Duodenal mucosa (tissue), 2 donors: ENCODE measurements around the gene HGD.
A peak's percentile ranks its signal among the peaks of the same experiment; 100 is the strongest.
"Not testable (repeated sequence)": the region's sequence is repeated elsewhere in the genome, so short reads cannot be mapped to it uniquely, and the experiment has no call there.

Source experiments
- H3K27ac ChIP-seq: one replicate; pipeline ENCODE4 v1.7.0; 2013; ENCODE audit warnings: low read depth, low read length
- H3K27me3 ChIP-seq, 2 donors: one replicate each; pipeline ENCODE4 v1.7.0; 2013; ENCODE audit warnings: low read length in 2 of 2, control low read depth in 1 of 2; ENCODE audit not compliant: insufficient read depth in 2 of 2, control insufficient read depth in 1 of 2
- H3K36me3 ChIP-seq, 2 donors: one replicate each; pipeline ENCODE4 v1.7.0; 2013; ENCODE audit warnings: low read length in 2 of 2, control low read depth in 1 of 2; ENCODE audit not compliant: insufficient read depth in 2 of 2, control insufficient read depth in 1 of 2
- H3K4me1 ChIP-seq, 2 donors: one replicate each; pipeline ENCODE4 v1.7.0; 2013; ENCODE audit warnings: low read length in 2 of 2, control low read depth in 1 of 2; ENCODE audit not compliant: insufficient read depth in 2 of 2, control insufficient read depth in 1 of 2
- H3K4me3 ChIP-seq, 2 donors: one replicate each; pipeline ENCODE4 v1.7.0; 2013; ENCODE audit warnings: low read length in 2 of 2, low read depth in 1 of 2
- H3K9ac ChIP-seq, 2 donors: one replicate each; pipeline ENCODE4 v1.7.0; 2013; ENCODE audit warnings: low read length in 2 of 2, low read depth in 1 of 2
- H3K9me3 ChIP-seq, 2 donors: one replicate each; pipeline ENCODE4 v1.7.0; 2013; ENCODE audit warnings: low read length in 2 of 2, control low read depth in 1 of 2; ENCODE audit not compliant: control insufficient read depth in 1 of 2

Gene HGD, protein sequence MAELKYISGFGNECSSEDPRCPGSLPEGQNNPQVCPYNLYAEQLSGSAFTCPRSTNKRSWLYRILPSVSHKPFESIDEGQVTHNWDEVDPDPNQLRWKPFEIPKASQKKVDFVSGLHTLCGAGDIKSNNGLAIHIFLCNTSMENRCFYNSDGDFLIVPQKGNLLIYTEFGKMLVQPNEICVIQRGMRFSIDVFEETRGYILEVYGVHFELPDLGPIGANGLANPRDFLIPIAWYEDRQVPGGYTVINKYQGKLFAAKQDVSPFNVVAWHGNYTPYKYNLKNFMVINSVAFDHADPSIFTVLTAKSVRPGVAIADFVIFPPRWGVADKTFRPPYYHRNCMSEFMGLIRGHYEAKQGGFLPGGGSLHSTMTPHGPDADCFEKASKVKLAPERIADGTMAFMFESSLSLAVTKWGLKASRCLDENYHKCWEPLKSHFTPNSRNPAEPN

DNA sequence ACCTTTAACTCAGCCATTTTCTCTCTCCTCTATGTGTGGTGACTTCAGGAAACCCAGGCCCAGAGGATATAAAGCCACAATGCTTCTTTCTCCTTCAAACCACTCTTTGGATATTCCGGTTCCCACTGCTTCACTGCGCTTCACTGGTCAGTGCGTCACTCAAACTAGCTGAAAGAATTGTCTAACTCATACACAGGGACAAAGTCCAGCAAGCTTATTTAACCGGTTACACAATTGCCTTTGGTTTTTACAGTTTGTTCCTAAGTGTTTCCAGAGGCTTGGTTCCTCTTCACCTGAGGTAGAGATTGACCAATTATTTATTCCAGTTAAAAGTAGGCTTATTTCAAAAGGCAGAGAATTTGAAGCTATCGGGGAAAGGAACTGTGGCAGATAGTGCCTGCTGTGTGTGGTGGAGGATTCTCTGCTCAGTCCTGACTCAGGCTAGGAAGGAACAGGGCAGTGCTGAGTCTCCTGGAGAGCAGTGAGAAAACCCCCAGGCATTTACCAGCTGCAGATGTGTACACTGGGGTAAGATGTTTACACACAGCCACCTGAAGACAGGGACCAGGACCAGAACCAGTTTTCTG, at the start of gene HGD:
Gene HGD (minus strand): TSS at position 145 of the 587 bp plus-strand sequence. CDS start 128 bp downstream, at position 17.
- no peaks in the 10 kb centered on the region for H3K36me3 ChIP-seq
- peaks cover 20 to 54% of the 10 kb centered on the region in 2 donors for H3K4me1 ChIP-seq
- H3K4me3 ChIP-seq, result peak within 1 kb of the TSS; percentile 57 to 69
- H3K27ac ChIP-seq, result peak within 1 kb of the TSS; percentile 69
- H3K9ac ChIP-seq, result peak within 1 kb of the TSS; percentile 58 to 69
- no peaks in the 10 kb centered on the region for H3K27me3 ChIP-seq
- no peaks in the 10 kb centered on the region for H3K9me3 ChIP-seq

DNA sequence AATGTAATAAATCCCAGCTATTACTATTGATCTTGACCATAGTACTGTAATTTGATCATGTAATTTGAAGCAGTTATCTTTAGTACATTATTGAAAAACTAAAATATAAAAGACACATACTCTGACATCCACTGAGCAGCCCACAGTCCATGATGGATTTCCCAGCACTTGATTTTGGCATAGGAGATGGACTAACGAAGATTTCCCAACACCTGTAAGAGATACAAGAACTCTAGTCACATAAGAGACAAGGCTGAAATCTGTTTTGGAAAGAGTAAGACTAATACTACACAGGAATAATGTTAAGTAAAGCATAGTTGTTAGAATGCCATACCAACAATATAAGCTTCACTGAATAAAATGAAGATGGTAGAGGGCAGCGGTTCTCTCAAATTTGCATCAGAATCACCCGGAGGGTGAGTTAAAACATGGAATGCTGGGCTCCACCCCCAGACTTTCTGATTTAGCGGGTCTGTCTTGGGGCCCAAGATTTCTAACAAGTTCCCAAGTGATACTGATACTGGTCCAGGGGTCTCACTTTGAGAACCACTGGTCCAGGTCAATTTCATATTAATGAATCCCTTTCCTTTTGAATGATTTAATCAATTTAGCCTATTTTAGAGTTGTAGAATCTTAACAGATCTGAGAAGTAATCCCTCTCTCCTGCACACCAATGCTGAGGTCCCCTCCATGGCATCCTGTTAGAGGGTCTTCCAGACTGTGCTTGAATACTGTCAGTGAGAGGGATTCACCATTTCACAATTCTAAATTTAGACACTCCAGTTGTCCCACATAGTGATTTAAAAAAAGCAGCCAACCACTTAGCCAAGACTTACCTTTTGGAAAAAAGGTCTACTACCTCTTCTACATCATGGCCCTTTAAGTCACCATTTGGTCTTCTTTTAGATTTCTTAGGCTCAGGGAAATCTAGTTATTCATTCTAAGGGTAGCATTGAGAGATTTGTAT, 48.8 kb upstream of the HGD start:
- Histone ChIP-seq H3K27me3 (no peaks in the 10 kb centered on the region), H3K9ac (no peak overlapping the region), H3K9me3 (no peaks in the 10 kb centered on the region), H3K4me3 (no peak overlapping the region), H3K4me1 (no peaks in the 10 kb centered on the region), H3K27ac (no peak overlapping the region), H3K36me3 (peaks cover 6 to 7% of the 10 kb centered on the region in 2 donors)

DNA sequence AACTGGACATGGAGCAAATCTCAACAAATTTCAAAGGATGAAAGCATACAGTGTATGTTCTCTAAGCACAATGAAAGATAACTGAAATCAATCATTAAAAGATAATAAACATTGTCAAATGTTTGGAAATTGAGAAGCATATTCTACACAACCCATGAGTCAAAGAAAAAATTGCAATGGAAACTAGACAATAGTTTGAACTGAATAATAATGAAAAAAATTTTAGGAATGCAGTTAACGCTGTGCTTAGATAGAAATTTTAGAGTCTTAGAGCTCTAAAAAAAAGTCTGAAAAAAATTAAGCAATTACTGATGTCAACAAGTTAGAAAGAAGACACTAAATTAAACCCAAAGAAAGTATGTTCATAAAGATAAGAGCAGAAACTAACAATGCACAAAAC, 44.8 kb upstream of the HGD start:
- no peaks in the 10 kb centered on the region for H3K27me3 ChIP-seq
- no peak overlapping the region for H3K9ac ChIP-seq
- no peaks in the 10 kb centered on the region for H3K4me1 ChIP-seq
- H3K4me3 ChIP-seq, result no peak overlapping the region
- no peak overlapping the region for H3K27ac ChIP-seq
- peaks cover 6 to 7% of the 10 kb centered on the region in 2 donors for H3K36me3 ChIP-seq
- no peaks in the 10 kb centered on the region for H3K9me3 ChIP-seq

DNA sequence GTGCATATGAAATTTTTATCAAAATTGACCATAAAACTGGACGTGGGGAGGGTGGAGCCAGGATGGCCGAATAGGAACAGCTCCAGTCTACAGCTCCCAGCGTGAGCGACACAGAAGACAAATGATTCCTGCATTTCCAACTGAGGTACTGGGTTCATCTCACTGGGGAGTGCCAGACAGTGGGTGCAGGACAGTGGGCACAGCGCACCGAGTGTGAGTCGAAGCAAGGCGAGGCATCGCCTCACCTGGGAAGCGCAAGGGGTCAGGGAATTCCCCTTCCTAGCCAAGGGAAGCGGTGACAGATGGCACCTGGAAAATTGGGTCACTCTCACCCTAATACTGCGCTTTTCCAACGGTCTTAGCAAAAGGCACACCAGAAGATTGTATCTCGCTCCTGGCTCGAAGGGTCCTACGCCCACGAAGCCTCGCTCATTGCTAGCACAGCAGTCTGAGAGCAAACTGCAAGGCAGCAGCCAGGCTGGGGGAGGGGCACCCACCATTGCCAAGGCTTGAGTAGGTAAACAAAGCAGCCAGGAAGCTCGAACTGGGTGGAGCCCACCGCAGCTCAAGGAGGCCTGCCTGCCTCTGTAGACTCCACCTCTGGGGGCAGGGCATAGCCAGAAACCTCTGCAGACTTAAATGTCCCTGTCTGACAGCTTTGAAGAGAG, 37.3 kb upstream of the HGD start:
- H3K27ac ChIP-seq, H3K9me3 ChIP-seq, H3K4me1 ChIP-seq, H3K27me3 ChIP-seq, H3K36me3 ChIP-seq: not testable (repeated sequence)
- H3K9ac ChIP-seq, result peak overlapping the region in 1 of 2 donors; percentile 12
- peak overlapping the region in 1 of 2 donors; percentile 61 for H3K4me3 ChIP-seq

DNA sequence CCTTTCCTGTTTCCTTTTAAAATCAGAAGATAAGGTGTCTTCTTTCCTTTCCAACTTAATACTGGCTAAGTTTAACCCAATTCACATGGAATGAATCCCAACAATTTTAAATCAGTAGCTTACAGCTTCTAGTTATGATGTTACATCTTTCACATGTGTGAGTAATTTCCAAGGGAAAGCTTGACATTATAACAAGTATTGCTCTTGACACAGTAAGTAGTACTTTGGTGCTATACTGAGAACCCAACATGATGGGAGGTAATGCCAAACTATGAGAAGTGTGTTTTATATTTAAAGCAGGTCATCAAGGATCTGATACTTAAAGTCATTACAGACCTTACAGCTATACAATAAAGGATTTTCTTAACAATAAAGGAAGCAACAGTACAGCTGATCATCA, 31.2 kb upstream of the HGD start:
- H3K27ac ChIP-seq, result no peak overlapping the region
- no peak overlapping the region for H3K9ac ChIP-seq
- no peaks in the 10 kb centered on the region for H3K4me1 ChIP-seq
- peaks cover 0 to 5% of the 10 kb centered on the region in 2 donors for H3K36me3 ChIP-seq
- no peaks in the 10 kb centered on the region for H3K27me3 ChIP-seq
- no peak overlapping the region for H3K4me3 ChIP-seq
- H3K9me3 ChIP-seq, result no peaks in the 10 kb centered on the region

DNA sequence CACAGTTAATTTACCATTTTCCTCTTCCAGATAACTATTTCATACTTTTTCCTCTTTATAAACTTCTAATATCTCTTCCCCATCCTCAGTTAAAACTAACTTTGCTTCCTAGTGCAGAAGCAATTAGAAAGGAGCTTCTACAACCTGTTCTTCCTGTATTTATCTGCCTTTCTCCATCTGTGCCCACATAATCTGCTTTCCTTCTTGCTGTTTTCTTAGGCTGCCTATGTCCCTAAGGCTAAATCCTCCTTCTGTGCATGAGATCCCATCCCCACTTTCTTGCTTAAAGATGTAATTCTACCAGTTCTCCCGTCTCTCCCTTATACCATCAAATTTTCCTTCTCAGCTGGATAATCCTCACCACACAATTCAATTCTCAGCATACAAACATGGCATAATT, 28.3 kb upstream of the HGD start:
- peaks cover 0 to 5% of the 10 kb centered on the region in 2 donors for H3K36me3 ChIP-seq
- no peaks in the 10 kb centered on the region for H3K27me3 ChIP-seq
- H3K9me3 ChIP-seq, result no peaks in the 10 kb centered on the region
- no peak overlapping the region for H3K9ac ChIP-seq
- no peaks in the 10 kb centered on the region for H3K4me1 ChIP-seq
- H3K4me3 ChIP-seq, result no peak overlapping the region
- no peak overlapping the region for H3K27ac ChIP-seq

DNA sequence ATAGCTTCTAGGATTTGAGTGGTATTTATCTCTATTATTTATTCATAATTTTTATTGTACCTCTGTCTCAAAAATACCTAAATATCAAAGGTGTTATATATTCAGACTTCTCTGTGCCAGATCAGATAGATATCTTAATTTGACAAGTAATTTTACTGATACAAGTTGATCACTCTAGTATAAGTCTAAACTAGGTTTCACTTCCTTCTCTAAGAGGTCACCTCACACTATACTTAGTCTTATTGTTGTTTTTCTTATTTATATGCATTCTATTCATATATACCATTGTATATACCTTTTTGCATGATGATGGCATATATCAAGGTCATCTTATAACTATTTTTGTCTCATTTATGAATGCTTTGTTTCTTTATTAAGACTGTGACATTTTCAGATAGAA, 26.4 kb upstream of the HGD start:
- Histone ChIP-seq H3K9ac (no peak overlapping the region), H3K36me3 (peaks cover 3 to 5% of the 10 kb centered on the region in 2 donors), H3K9me3 (no peaks in the 10 kb centered on the region), H3K27me3 (no peaks in the 10 kb centered on the region), H3K4me1 (no peaks in the 10 kb centered on the region), H3K4me3 (no peak overlapping the region), H3K27ac (no peak overlapping the region)

DNA sequence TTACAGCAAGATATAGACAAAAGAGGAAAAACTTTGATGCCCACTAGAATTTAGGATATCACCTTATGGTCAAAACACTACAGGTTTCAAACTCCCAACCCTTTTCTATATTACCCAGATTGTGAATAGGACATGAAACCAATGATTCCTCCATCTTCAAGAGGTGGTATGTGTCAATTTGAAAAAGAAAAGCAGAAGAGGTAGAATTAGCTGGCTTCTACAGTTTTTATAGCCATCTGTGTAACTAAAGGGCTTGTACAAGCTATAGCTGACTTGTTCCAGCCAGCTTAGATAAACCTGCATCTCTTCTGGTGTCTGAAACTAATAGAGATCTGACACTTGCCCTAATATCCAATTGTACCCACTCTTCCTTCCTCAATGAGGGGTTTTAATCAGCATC, 24.9 kb upstream of the HGD start:
- Histone ChIP-seq H3K4me3 (no peak overlapping the region), H3K9ac (no peak overlapping the region), H3K27me3 (no peaks in the 10 kb centered on the region), H3K4me1 (no peaks in the 10 kb centered on the region), H3K9me3 (no peaks in the 10 kb centered on the region), H3K27ac (no peak overlapping the region), H3K36me3 (peaks cover 3 to 8% of the 10 kb centered on the region in 2 donors)

DNA sequence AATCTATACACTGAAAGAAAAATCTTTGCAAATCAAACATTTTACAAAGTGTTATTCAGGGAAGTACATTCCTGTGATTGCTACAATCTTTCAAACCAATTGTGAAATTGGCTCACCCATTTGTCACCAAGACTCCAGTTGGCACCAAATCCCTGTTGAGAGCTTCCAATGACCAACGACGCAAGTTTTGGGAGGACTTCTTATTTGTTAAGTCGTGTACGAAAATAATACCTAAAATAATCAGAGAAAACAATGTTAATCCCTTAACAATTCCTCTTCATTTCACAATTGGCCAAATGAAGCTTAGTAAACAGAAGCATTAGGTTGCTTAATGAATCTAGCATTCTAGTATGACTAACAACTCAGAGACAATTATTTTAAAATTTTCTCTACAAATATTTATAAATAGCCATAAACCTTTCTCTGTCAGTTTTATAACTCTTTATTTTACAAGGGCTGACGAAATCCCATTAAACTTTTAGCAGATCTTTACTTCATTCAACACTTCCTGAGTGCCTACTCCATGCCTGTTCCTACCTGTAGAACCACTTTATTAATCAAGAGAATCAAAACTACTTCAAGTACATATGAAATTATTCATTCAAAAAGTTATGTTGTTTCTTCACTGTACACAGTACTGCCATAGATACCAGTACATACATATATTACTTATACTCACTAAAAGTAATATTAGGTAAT, 24.0 kb upstream of the HGD start:
- no peaks in the 10 kb centered on the region for H3K27me3 ChIP-seq
- peaks cover 3 to 8% of the 10 kb centered on the region in 2 donors for H3K36me3 ChIP-seq
- H3K4me3 ChIP-seq, result no peak overlapping the region
- no peak overlapping the region for H3K9ac ChIP-seq
- H3K27ac ChIP-seq, result no peak overlapping the region
- no peaks in the 10 kb centered on the region for H3K4me1 ChIP-seq
- no peaks in the 10 kb centered on the region for H3K9me3 ChIP-seq
